GF-D8 (cell line): Measurements from ENCODE around the gene RPL15.
A peak's percentile ranks its signal among the peaks of the same experiment; 100 is the strongest.
"Not testable (repeated sequence)": the region's sequence is repeated elsewhere in the genome, so short reads cannot be mapped to it uniquely, and the experiment has no call there.

ENCODE experiments used
- DNase-seq: peaks from one replicate; lab custom pipeline; 2025; lab: John Stamatoyannopoulos, UW

RPL15 gene

GRCh38 chr3:23916886-23917678 lies at the start of gene RPL15, which contains the start of gene NKIRAS1:
TSS of gene RPL15 (plus strand) at chr3:23917132. CDS start at chr3:23917860, 728 bp downstream.
TSS of gene NKIRAS1 (minus strand) at chr3:23916990. CDS start at chr3:23910904, 6,086 bp downstream.
- DNase-seq = peak; percentile 90

DNA sequence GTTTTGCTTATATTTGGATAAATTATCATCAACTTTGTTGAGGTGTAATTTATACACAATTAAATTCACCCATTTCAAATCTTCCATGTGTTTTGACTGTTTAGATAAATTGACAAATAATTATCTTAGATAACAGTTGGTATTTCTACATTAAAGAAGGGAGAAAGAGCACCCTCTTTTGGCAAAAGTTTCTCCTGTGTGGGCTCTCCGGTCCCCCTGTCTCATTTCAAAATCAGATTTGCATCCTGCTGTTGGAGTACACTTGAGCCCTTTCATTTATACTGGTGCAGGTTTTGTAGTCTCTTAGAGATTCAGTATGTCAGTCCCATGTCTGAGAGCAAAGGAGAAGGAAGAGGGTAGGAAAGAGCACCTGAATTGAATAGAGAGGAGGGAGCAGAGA lies 49.5 kb upstream of the RPL15 start:
- no peak for DNase-seq

GRCh38 chr3:23867838-23868237 lies 49.1 kb upstream of the RPL15 start:
- DNase-seq = no peak

GRCh38 chr3:23869977-23870662 lies 46.8 kb upstream of the RPL15 start:
- DNase-seq = no peak

DNA sequence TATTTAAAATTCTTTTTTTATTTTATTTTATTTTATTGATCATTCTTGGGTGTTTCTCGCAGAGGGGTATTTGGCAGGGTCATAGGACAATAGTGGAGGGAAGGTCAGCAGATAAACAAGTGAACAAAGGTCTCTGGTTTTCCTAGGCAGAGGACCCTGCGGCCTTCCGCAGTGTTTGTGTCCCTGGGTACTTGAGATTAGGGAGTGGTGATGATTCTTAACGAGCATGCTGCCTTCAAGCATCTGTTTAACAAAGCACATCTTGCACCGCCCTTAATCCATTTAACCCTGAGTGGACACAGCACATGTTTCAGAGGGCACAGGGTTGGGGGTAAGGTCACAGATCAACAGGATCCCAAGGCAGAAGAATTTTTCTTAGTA lies 46.3 kb upstream of the RPL15 start:
- not testable (repeated sequence) for DNase-seq

GRCh38 chr3:23871361-23871760 lies 45.6 kb upstream of the RPL15 start:
- not testable (repeated sequence) for DNase-seq

DNA sequence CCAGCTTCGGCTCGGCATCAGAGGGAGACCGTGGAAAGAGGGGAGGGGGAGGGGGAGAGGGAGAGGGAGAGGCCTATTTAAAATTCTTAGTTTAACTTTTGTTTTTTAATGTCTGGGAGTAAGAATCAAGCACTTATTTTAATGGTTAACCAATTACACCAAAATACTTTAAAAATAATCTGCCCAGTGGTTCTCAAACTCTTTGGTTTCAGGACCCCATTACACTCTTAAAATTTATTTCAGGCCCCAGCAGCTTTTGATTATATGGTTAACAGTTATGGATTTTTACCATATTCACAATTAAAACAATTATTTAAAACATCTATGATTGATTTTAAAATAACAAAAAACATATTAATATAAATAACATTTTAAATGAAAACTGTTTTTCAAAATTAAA lies 44.6 kb upstream of the RPL15 start:
- no peak for DNase-seq

DNA sequence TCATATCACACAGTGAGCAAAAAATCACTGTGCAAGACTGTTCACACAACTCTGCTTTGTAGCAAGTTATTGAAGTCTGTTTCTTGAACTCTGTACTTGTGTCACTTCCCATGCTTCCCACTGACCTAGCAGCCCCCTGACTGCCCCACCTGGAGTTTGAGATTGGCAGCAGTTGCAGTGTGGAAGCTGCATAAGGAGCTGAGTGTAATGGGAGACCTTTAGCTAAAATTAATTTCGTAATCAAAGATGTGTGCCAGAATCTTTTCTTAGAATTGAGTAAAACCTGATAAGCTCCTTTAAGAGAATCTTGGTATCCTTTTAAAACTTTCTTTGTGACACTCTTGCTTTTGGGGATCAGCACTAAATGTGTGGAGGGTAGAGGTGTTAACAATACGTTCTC lies 43.0 kb upstream of the RPL15 start:
- no peak for DNase-seq

DNA sequence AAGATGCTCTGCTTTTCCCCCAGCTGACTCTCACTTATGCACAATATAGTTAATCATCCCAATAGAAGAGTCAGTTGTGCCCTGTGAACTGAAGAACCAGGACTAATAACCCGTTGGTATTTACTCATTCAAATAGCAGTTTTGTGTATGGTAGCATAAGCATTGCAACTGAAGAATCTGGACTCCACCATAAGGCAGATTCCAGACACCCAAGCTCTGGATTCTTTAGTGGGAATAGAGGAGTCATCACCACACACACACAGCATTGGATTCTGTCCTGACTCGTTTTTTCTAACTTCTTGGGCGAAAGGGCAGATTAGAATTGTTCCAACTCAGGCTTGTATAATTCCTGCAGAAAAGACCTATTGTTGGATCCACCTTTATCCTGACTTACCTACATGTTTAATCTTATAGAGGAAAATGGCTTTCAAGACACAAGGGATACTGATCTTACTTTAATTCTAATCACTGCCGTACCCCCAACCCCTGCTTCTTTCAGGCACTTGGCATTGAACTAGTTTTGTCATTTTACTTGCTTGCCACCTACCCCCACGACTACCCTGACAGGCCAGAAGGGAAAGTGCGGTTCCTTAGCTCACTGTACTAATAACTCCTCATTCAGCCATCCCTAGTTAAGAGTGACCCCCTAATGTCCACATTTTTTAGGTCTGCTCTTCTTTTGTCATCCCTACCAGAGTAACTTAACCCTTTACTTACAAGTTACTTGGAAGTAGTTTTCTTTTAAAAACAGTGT lies 42.4 kb upstream of the RPL15 start:
- DNase-seq = no peak

DNA sequence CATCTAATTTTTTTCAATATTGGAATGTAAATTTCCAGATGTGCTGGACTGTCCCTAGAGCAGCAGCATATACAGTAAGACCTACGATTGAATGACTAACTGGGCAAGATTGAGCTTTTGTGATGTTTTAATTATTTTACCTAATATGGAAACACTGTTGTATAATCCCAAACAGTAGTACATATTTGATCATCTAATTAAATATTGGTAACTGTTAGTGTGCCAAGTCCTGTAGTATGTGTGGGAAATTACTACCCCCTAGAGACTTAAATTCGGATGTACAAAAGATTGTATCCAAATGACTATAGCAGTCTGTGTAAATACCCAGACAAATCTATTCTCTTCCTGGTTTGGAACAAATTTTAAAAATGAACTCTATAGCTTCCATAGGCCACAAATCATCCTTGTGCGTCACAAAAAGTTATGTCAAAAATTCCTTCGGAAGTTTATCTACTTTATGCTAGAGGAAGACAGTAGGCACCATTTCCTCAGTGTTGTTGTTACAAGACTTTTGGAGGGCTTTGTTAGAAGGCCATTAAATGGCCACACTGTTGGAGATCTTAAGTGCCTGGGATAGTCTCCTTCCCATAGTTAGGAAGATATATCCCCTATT lies 41.7 kb upstream of the RPL15 start:
- DNase-seq = no peak

DNA sequence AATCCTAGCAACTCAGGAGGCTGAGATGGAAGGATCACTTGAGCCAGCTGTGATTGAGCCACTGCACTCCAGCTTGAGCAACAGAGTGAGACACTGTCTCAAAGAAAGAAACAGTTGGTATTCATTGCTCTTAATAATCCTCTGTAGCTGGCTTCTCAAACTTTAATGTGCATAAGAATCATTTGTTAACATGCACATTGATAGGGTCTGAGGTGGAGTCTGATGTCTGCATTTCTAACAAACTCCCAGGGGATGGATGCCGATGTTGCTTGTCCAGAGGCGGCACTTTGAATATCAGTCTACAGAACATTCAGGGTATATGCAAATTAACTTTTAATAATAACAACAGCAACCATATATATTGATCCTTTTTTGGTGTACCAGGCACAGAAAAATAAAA lies 40.0 kb upstream of the RPL15 start:
- DNase-seq = no peak

DNA sequence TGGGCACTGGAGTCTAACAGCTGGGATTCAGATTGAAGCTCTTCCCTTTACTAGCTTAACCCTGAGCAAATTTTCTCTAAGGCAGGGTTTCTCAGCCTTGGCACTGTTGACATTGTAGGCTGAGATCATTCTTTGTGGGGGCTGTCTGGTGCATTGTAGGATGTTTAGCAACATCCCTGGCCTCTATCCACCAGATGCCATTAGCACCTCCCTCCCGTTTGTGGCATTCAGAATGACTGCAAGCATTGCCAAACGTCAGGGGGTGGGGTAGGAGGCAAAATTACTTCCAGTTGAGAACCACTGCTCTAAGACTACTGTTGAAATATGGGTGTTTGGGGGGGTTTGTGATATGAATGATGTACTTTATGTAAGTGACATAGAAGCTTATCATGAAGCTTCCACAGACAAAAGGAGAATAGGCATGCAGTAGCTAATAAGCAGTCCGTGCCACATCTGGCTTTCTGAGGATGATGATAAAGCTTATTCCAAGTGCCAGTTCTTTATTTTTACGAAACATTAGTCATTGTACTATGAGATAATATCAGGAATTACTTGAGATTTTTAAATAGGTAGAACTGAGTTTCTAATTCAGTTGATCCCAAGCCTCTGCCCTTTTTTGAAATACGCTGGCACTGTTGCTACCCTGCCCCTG lies 39.5 kb upstream of the RPL15 start:
- DNase-seq = peak; percentile 88

DNA sequence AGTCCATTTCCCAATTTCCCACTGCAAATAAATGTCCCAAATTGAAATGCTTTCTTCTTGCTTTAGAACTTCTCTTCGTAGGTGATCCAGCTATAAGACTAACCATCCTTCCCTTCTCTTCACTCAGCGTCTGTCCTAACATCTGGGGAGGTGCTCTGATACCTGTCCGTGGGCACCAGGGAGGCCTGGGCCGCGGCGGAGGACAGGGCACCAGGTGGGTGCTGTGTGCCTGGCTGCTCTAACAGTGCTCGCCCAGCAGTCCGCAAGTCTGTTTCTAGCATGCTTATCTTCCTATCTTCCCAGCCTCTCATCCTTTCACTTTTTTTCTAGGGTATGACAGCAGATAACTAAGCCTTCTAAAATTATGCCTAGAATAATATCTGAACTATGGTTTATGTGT lies 37.4 kb upstream of the RPL15 start:
- DNase-seq = no peak

DNA sequence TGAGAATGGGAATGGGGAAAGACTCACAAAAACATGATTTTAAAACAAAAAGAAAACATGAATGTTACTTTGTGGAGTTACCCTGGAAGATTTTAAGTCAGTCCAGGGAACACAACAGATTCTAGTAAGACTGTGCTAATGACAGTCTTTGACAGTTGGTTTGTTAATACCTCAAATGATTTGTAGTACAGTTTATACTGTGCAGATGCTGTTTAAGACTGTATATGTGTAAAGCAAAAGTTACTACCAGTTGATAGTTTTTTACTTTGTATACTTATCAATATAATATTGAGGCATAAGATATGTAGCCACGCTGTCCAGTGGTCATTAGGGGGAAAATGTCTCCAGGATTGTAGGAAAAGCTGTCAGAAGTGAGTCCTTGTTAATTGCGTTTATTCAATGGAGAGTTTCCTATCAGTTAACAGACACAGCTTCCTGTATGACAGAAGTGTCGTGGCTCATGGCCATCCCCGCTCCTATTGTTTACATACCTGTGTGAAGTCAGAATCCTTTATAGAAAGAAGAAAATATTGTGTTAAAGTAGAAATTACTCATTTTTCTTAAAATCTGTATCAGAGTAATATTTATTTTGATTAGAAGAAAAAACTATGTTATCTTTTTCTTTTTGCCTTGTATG lies 36.1 kb upstream of the RPL15 start:
- no peak for DNase-seq

- not testable (repeated sequence) for DNase-seq
Measured at GRCh38 chr3:23881993-23882392, 34.9 kb upstream of the RPL15 start.

DNA sequence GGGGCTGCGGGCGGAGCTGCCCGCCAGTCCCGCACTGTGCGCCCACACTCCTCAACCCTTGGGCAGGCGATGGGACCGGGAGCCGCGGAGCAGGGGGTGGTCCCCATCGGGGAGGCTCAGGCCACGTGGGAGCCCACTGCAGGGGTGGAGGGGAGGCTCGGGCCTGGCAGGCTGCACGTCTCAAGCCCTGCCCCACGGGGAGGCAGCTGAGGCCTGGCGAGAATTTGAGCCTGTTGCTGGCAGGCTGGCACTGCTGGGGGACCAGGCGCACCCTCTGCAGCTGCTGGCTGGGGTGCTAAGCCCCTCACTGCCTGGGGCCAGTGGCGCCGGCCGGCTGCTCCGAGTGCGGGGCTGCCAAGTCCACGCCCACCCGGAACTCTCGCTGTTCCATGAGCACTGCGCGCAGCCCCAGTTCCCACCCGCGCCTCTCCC lies 34.4 kb upstream of the RPL15 start:
- DNase-seq = no peak

GRCh38 chr3:23884481-23884880 lies 32.5 kb upstream of the RPL15 start:
- DNase-seq = no peak

GRCh38 chr3:23885210-23885609 lies 31.7 kb upstream of the RPL15 start:
- no peak for DNase-seq

DNA sequence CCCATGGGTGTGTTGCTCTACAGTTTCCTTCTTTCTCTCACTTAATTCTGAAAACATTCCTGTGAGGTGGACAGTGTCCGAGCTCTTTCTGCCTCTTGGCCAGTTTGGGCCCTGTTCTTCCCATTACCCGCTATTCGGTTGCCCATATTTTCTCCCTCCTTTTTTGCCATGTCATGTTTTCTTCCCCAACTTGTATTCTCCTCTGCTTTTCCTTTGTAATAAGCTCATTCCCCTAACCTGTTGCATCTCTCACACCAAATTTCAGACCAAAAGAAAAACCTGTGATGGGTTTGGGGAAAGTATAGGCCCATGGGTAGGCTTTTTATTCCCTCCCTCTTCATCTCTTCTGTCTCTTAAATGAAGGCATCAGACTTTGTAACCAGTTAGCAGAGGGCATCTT lies 30.6 kb upstream of the RPL15 start:
- no peak for DNase-seq

- DNase-seq = no peak
Measured at GRCh38 chr3:23888617-23889228, 28.2 kb upstream of the RPL15 start.

DNA sequence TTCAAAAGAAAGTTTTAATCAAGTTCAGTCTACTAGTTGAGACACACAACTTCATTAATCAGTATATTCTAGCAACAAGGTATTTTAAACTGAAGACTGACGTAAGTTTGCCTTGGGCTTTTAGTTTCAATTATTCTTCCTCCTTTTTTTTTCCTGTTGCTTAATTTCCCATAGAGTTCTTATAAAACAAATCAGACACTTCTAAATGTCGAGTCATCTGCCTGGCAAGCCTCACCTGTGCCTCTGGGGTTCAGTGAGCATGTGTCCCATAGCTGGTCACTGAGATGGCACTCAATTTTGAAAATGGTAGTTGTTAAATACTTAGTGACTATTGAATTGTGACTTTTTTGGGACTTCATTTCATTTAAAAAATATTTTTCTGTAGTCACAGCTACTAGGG lies 27.5 kb upstream of the RPL15 start:
- no peak for DNase-seq
